Raji (cell line): ENCODE results near the gene SUSD3.

Source experiments
- POLR2A ChIP-seq: IDR thresholded peaks from 2 replicates; pipeline ENCODE4 v1.6.1; 2011; ENCODE audit warnings: low read depth, low read length, control low read depth; ENCODE audit not compliant: insufficient read depth

The SUSD3 gene

DNA sequence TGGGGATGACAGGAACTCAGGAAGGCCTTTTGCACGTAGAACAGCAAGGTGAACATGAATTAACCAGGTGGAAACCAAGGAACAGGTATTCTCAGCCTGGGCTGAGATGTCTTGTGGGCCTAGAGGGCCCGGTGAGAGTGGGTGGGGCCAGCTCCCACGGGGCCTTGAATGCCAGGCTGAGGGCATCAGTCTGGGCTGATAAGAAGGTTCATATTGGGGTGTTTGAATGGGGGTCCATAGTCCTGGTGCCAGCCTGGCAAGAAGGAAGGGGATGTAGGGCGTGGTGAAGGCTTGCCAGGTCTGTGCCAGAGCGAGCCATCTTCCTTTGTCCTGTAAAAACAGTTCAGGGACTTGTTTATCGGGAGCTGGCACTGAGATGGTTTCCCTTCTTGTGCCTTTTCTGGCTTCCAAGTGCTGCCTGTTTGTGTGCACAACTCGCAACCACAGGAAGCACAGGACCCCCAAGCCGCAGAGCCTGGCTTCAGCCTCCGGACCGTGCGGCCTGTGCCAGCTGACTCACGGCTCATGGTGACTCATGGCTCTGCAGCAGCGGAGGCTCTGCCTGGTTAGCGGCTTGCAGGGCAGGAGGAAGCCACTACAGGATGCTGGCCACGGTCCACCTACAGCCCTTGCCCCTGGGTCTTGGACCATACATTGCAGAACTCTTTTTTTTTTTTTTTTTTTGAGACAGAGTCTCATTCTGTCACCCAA lies 39.9 kb downstream of the SUSD3 start:
- TF ChIP-seq POLR2A: no peak

GRCh38 chr9:93099551-93100275 lies 41.2 kb downstream of the SUSD3 start:
- TF ChIP-seq POLR2A: no peak

GRCh38 chr9:93100276-93100636 lies 41.8 kb downstream of the SUSD3 start:
- no peak for TF ChIP-seq POLR2A

- TF ChIP-seq POLR2A: no peak
These were observed 47.1 kb downstream of the SUSD3 start for GRCh38 chr9:93105620-93106019.

DNA sequence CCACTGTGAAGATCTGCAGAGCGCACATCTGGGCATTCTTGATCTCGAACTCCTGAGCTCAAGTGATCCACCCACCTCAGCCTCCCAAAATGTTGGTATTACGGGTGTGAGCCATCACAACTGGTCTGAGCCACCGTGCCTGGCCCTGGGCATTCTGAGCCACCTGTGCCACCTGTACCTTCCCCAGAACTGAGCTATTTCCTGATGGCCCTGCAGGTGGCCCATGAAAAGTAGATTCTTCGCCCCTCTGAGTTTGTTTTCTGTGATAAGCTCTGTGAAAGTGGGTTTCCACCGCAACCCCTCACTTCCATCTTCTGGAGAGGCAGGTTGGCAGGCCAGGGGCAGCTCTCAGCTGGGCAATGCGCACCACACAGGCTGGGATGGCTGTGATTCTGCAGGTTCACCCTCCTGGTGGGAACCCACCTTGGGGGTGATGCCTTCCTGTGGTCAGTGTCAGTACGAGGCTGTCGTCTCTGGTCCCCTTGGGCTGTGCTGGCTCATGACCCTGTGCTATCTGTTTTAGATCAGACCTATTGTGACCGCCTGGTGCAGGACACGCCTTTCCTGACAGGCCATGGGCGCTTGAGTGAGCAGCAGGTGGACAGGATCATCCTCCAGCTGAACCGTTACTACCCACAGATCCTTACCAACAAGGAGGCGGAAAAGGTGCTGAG lies 48.8 kb downstream of the SUSD3 start:
- TF ChIP-seq POLR2A: no peak

- no peak for TF ChIP-seq POLR2A
These were observed 49.3 kb downstream of the SUSD3 start for GRCh38 chr9:93107825-93108161.

DNA sequence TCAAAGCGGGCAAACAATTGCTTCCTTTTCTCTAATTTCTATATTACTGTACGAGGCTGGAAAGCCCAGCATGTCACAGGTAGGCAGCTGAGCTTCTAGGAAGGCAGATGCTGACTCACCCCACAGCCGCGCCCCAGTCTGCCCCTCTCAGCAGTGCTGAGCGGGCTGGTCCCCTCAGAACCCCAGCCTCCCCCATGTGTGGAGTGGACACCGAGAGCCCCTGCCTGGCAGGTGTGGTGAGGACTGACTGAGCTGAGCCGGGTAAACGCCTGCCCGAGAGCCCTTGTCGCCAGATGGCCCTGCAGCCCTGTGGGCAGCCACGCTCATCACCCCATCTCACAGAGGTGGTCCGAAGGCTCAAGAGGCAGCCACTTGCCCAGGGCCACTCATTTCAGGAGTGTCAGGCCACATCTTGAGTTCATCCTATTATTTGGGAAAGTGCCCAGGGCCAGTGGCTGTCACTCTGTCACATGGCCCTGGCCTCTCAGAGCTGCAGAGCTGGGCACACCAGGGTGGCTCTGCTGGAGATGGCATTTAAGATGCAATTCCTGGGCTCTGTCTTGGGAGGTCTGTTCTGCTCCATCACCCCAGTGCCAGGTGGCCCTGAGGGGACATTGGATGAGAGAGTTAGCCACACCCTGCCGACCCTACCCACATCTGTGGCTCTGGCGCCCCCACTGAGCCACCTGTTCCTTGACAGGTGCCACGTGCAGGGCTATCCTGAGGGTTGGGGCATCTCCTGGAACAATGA lies 50.0 kb downstream of the SUSD3 start:
- no peak for TF ChIP-seq POLR2A

GRCh38 chr9:93110311-93110855 lies 51.9 kb downstream of the SUSD3 start:
- no peak for TF ChIP-seq POLR2A

DNA sequence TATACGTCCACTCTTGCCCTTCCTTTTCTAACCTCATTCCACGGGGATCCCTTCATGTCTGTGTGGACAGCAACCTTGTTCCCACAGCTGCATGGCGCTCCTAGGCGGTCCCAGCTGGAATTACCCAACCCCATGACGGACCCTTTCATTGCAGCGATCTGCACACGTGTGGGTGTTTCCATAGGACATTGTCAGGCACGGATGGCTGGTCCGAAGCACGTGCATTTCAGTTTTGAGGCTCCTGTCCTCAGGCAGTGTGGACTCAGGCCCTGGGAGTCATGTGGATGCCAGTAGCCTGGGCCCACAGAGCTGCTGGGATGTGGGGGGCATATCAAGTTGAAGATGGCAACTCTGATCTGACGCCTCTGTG lies 52.5 kb downstream of the SUSD3 start:
- no peak for TF ChIP-seq POLR2A

- TF ChIP-seq POLR2A: no peak
These were observed 53.0 kb downstream of the SUSD3 start for GRCh38 chr9:93111371-93112115.

DNA sequence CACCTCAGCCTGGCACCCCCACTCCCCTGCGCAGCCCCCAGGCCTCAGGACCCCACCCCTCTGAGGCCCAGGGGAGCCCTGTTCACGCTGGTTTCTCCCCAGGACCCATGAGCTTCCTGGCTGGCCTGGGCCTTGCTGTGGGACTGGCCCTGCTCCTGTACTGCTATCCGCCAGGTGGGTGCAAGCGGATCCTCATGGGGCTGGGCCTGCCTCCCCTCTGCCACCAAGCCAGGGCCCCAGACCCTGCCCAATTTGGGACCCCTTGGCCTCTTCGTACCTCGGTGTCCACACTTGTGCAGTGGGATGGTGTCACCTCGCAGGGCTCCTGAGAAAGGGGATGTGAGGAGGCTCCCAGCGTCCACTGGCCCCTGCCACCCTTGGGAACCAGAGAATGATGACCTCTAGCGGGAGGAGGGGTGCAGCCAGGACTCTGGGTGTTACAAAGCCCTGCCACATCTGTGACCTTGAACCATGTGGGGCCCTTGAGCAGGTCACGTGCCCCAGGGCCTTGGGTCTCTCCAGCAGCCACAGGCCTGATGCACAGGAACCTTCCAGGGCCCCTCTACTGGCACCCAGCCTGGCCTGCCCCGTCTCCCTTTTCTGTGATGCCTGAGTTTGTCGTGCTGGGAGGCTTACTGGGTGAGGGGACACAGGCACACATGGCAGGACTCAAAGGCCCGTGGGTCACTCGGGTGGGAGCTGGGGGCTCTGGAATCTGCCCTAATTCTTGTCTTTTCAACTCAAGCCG lies 53.8 kb downstream of the SUSD3 start:
- no peak for TF ChIP-seq POLR2A

- TF ChIP-seq POLR2A: no peak
These were observed 54.4 kb downstream of the SUSD3 start for GRCh38 chr9:93112864-93113389.

DNA sequence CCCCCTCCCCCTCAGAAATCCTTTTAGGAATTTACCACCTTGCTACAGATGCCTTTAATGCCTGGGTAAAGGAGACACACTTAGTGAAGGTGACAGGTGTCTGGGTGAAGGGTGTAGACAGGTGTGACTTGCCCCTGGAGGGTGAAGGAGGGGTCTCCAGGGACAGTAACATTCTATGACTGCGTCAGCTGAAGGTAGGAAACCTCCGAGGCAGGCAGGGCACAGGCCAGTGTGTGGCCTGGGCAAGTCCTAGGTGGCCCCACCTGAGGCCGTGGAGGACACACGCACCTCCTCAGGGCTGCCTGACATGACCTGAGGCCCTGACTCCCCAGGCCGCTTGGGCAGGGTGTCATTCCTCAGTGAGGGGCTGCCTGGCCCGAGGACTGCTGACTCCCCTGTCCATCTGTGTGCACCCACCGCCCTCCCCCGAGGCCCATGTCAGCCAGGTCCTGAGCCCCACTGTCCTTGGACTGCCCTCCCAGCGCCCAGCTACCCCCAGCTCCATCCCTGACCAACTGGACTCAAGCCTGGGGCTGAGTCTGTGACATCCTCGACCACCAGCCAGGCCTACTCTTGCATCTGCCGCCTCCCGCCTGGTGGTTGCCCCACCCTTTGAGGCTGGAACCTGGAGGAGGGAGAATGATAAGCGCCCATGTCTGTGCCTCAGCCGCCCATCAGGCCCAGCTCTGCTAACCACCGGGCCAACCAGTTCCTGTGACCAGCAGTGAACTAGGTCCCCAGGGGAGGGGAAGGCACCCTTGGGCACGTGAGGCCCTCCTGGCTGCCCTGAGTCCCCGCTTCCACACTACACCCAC lies 55.9 kb downstream of the SUSD3 start:
- TF ChIP-seq POLR2A: no peak

- no peak for TF ChIP-seq POLR2A
These were observed 56.5 kb downstream of the SUSD3 start for GRCh38 chr9:93114984-93115335.
